ENCODE results near the gene ZNF655.

ZNF655 gene

DNA sequence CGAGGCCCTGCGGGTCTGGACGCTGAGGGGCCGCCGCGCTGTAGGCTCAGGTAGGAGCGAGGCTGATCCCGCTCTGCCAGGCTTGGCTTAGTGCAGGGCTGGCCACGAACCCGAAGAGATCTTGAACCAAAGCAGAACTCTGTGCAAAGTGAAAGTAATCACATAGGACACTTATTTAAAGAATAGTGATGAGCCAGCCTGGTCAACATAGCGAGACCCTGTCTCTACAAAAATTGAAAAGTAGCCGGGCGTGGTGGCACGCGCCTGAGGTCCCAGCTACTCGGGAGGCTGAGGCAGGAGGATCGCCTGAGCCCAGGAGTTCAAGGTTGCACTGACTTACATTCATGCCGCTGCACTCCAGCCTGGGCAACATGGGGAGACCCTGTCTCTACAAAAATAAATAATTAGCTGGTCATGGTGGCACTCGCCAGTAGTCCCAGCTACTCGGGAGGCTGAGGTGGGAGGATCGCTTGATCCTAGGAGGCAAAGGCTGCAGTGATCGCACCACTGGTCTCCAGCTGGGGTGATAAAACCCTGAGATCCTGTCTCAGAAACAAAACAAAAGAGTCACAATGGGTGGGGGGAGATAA is 58.8 kb downstream of the ZNF655 start:
- peaks cover 6% of the 10 kb centered on the region; the same call in 1 of the 2 replicates for H3K36me3 ChIP-seq (replicated peaks; ENCODE audit: insufficient read depth, low read length)
- H3F3A ChIP-seq (ENCODE audit: insufficient read depth, low read length), result no peaks in the 10 kb centered on the region
- H3K4me2 ChIP-seq (ENCODE audit: low read depth, low read length), result peak overlapping the region; percentile 87
- DNase-seq, result no peak
- H3K4me1 ChIP-seq (ENCODE audit: low read length), result peaks cover 9% of the 10 kb centered on the region
- H3K4me3 ChIP-seq (ENCODE audit: low read length), result peak overlapping the region; percentile 100
- no peaks in the 10 kb centered on the region for H4K20me1 ChIP-seq (ENCODE audit: insufficient read depth, low read length)
- peaks cover 42% of the 10 kb centered on the region for H3K79me2 ChIP-seq (ENCODE audit: low read length)
- TF ChIP-seq EZH2phosphoT487 (IDR thresholded peaks at IDR 0.05; ENCODE audit: low read length), result no peak
- no peak for TF ChIP-seq EZH2 (optimal IDR thresholded peaks at IDR 0.05; ENCODE audit: low read depth, low read length)
- TF ChIP-seq, protein P1, sequence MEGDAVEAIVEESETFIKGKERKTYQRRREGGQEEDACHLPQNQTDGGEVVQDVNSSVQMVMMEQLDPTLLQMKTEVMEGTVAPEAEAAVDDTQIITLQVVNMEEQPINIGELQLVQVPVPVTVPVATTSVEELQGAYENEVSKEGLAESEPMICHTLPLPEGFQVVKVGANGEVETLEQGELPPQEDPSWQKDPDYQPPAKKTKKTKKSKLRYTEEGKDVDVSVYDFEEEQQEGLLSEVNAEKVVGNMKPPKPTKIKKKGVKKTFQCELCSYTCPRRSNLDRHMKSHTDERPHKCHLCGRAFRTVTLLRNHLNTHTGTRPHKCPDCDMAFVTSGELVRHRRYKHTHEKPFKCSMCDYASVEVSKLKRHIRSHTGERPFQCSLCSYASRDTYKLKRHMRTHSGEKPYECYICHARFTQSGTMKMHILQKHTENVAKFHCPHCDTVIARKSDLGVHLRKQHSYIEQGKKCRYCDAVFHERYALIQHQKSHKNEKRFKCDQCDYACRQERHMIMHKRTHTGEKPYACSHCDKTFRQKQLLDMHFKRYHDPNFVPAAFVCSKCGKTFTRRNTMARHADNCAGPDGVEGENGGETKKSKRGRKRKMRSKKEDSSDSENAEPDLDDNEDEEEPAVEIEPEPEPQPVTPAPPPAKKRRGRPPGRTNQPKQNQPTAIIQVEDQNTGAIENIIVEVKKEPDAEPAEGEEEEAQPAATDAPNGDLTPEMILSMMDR (IDR thresholded peaks at IDR 0.05; ENCODE audit: low read length), result no peak
- peak overlapping the region; percentile 46; the same call in 1 of the 2 replicates for H3K27ac ChIP-seq (ENCODE audit: low read length)
- no peaks in the 10 kb centered on the region for H3K9me3 ChIP-seq (replicated peaks; ENCODE audit: insufficient read depth, low read length)
- no peaks in the 10 kb centered on the region for H3K9me2 ChIP-seq (replicated peaks; ENCODE audit: insufficient read depth, low read length)
- peak overlapping the region; percentile 97 for H3K9ac ChIP-seq (ENCODE audit: low read length)
- H3K27me3 ChIP-seq (replicated peaks; ENCODE audit: insufficient read depth, low read length), result no peaks in the 10 kb centered on the region
- peak overlapping the region; percentile 99 for H2AFZ ChIP-seq (ENCODE audit: low read length)

DNA sequence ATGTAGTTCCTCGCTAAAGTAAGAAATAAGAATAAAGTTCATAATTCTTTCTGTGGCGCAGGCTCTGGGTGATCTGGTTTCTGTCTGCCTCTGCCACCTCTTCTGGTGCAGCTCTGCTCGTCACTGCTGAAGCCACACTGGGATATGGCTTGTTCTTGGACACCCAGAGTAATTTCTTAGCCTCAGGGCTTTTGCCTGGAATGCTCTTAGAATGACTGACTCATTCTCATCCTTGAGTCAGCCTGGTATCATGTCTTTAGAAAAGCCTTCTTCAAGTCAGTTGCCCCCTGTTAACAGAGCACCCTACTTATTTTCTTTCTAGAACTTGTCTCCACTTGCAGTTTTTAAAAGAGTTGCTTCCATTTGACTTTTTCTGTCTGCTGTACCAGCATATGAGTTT is 60.3 kb downstream of the ZNF655 start:
- H3K27me3 ChIP-seq (replicated peaks; ENCODE audit: insufficient read depth, low read length), result no peaks in the 10 kb centered on the region
- no peaks in the 10 kb centered on the region for H3K9me2 ChIP-seq (replicated peaks; ENCODE audit: insufficient read depth, low read length)
- no peak overlapping the region for H3K27ac ChIP-seq (ENCODE audit: low read length)
- H3K9ac ChIP-seq (ENCODE audit: low read length), result no peak overlapping the region
- peaks cover 9% of the 10 kb centered on the region for H3K4me1 ChIP-seq (ENCODE audit: low read length)
- H3K9me3 ChIP-seq (replicated peaks; ENCODE audit: insufficient read depth, low read length), result no peaks in the 10 kb centered on the region
- peaks cover 42% of the 10 kb centered on the region for H3K79me2 ChIP-seq (ENCODE audit: low read length)
- no peaks in the 10 kb centered on the region for H4K20me1 ChIP-seq (ENCODE audit: insufficient read depth, low read length)
- H3K36me3 ChIP-seq (replicated peaks; ENCODE audit: insufficient read depth, low read length), result peaks cover 7% of the 10 kb centered on the region; the same call in 1 of the 2 replicates
- no peak for DNase-seq
- H3F3A ChIP-seq (ENCODE audit: insufficient read depth, low read length), result no peaks in the 10 kb centered on the region
- TF ChIP-seq EZH2phosphoT487 (IDR thresholded peaks at IDR 0.05; ENCODE audit: low read length) (no peak), EZH2 (optimal IDR thresholded peaks at IDR 0.05; ENCODE audit: low read depth, low read length) (no peak)
- TF ChIP-seq, protein P1 (IDR thresholded peaks at IDR 0.05; ENCODE audit: low read length), result no peak
- H3K4me3 ChIP-seq (ENCODE audit: low read length), result no peak overlapping the region
- H2AFZ ChIP-seq (ENCODE audit: low read length), result no peak overlapping the region
- H3K4me2 ChIP-seq (ENCODE audit: low read depth, low read length), result no peak overlapping the region

DNA sequence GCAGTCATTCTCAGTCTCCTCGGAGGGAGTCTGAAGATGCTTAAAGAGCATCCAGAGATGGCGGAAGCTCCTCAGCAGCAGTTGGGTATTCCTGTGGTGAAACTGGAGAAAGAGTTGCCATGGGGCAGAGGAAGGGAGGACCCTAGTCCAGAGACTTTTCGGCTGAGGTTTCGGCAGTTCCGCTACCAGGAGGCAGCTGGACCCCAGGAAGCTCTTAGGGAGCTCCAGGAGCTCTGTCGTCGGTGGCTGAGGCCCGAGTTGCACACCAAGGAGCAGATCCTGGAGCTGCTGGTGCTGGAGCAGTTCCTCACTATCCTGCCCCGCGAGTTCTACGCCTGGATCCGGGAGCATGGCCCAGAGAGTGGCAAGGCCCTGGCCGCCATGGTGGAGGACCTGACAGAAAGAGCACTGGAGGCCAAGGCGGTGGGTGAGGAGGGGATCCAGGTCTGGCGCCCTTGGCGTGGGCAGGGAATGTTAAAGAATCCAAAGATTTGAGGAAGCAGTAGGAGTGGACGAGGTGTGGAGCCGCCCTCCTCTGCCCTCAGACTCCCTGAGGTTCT is 61.2 kb downstream of the ZNF655 start:
- H3K9me2 ChIP-seq (replicated peaks; ENCODE audit: insufficient read depth, low read length), result no peaks in the 10 kb centered on the region
- no peak for DNase-seq
- no peak overlapping the region for H3K4me3 ChIP-seq (ENCODE audit: low read length)
- TF ChIP-seq, protein P1 (IDR thresholded peaks at IDR 0.05; ENCODE audit: low read length), result no peak
- TF ChIP-seq EZH2 (optimal IDR thresholded peaks at IDR 0.05; ENCODE audit: low read depth, low read length), result no peak
- H3K27me3 ChIP-seq (replicated peaks; ENCODE audit: insufficient read depth, low read length), result no peaks in the 10 kb centered on the region
- H4K20me1 ChIP-seq (ENCODE audit: insufficient read depth, low read length), result no peaks in the 10 kb centered on the region
- H3K27ac ChIP-seq (ENCODE audit: low read length), result no peak overlapping the region
- H3K9ac ChIP-seq (ENCODE audit: low read length), result no peak overlapping the region
- H3F3A ChIP-seq (ENCODE audit: insufficient read depth, low read length), result no peaks in the 10 kb centered on the region
- peaks cover 7% of the 10 kb centered on the region for H3K36me3 ChIP-seq (replicated peaks; ENCODE audit: insufficient read depth, low read length)
- no peak overlapping the region for H2AFZ ChIP-seq (ENCODE audit: low read length)
- H3K79me2 ChIP-seq (ENCODE audit: low read length), result peaks cover 42% of the 10 kb centered on the region
- no peaks in the 10 kb centered on the region for H3K9me3 ChIP-seq (replicated peaks; ENCODE audit: insufficient read depth, low read length)
- no peak overlapping the region for H3K4me2 ChIP-seq (ENCODE audit: low read depth, low read length)
- H3K4me1 ChIP-seq (ENCODE audit: low read length), result peaks cover 9% of the 10 kb centered on the region

All from MM.1S (cell line).